Right lobe of liver (tissue), 4 donors: Measurements from ENCODE around the gene SAMD8.

Experiments
- POLR2A ChIP-seq: fragments of 450-650 bp; IDR thresholded peaks from one replicate; pipeline ENCODE4 v1.6.1; 2017; ENCODE audit warnings: antibody characterized with exemption, mild to moderate bottlenecking
- TF ChIP-seq, protein P1 (sequence below), 4 donors: fragments of 200-600 bp in 3 of 4; fragments of 450-650 bp in 1 of 4; IDR thresholded peaks; one replicate each; pipeline versions ENCODE4 v1.5.1 to v1.8.0; 2016 to 2022; ENCODE audit warnings: antibody characterized with exemption in 4 of 4, mild to moderate bottlenecking in 2 of 4
- donor health status: DM: no; HTN: no; CAD: no.
- donor health status: DM: no; HTN: no; CAD: no.
- donor health status: DM: no; HTN: yes; CAD: no.

DNA sequence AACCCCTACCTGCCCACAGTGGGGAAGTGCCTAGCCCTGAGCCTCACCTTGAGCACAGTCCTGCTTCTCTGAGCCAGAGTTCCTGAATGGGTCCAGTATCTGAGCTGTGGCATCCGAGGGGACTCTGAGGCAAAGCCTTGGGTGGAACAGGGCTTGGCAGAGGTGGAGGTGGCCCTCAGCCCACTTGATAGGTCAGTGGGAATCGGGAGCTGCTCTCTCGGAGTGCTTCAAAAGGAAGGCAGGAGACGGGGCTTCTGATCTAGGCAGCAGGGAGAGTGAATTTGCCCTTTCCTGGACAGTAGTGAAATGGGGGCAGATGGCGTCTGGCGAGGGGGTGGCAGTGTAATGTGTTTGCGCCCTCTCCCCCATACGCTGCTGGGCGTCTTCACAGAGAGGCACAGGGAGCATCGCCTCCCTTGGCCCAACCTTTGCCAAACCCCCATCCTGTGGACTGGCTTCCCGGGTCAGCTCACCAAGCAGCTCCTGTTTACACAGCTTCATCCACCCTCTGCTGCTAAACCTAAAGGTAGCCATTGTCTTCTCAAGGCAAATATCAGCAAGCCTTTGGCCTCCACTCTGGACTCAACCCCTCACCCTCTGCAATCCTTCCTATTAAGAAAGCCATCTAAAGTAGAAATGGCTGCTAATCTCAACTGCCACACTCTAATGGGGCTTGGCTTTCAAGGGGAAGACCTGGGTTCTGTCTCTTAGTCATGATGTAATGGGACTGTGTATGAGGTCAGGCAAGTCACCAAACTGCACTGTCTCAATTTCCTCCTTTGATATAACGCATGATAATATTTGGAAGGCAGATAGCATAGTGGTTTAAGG lies 78.0 kb downstream of the SAMD8 start:
- no peak for TF ChIP-seq POLR2A
- TF ChIP-seq, protein P1, sequence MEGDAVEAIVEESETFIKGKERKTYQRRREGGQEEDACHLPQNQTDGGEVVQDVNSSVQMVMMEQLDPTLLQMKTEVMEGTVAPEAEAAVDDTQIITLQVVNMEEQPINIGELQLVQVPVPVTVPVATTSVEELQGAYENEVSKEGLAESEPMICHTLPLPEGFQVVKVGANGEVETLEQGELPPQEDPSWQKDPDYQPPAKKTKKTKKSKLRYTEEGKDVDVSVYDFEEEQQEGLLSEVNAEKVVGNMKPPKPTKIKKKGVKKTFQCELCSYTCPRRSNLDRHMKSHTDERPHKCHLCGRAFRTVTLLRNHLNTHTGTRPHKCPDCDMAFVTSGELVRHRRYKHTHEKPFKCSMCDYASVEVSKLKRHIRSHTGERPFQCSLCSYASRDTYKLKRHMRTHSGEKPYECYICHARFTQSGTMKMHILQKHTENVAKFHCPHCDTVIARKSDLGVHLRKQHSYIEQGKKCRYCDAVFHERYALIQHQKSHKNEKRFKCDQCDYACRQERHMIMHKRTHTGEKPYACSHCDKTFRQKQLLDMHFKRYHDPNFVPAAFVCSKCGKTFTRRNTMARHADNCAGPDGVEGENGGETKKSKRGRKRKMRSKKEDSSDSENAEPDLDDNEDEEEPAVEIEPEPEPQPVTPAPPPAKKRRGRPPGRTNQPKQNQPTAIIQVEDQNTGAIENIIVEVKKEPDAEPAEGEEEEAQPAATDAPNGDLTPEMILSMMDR (IDR thresholded peaks at IDR 0.05) = no peak
